ENCODE measurements around the gene KCNJ5.

DNA sequence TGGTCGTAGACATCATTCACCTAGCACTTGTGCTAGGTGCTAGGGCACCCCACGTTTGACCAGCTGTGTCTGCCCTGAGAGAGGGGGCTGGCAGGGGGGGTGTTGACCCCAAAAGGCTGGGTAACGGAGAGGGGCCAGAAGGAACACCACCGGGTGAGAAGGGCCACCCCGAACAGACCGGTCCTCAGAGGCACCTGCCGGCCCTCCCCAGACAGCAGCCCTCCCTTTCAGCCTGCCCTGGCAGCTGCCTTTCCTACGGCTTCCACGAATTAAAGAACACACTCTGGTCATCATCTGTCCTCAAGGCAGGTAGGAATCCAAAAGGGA lies 977 bp upstream of the KCNJ5 start:
- TF ChIP-seq, protein P1, sequence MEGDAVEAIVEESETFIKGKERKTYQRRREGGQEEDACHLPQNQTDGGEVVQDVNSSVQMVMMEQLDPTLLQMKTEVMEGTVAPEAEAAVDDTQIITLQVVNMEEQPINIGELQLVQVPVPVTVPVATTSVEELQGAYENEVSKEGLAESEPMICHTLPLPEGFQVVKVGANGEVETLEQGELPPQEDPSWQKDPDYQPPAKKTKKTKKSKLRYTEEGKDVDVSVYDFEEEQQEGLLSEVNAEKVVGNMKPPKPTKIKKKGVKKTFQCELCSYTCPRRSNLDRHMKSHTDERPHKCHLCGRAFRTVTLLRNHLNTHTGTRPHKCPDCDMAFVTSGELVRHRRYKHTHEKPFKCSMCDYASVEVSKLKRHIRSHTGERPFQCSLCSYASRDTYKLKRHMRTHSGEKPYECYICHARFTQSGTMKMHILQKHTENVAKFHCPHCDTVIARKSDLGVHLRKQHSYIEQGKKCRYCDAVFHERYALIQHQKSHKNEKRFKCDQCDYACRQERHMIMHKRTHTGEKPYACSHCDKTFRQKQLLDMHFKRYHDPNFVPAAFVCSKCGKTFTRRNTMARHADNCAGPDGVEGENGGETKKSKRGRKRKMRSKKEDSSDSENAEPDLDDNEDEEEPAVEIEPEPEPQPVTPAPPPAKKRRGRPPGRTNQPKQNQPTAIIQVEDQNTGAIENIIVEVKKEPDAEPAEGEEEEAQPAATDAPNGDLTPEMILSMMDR (IDR thresholded peaks at IDR 0.05; ENCODE audit: borderline replicate concordance, extremely low read depth, low read length, poor library complexity, severe bottlenecking): no peak
- TF ChIP-seq EZH2 (IDR thresholded peaks at IDR 0.05; ENCODE audit: borderline replicate concordance, low read depth, low read length, severe bottlenecking): no peak
